ENCODE results near the gene ZNF341. TPM values are rescaled to one million over a fixed set of nuclear protein-coding genes. Genes with fewer than 3 reads are reported as not detected.

Gene ZNF341
- total and polyA plus RNA-seq, 2 donors (not counting 1 experiment from before 2014, with no cell fraction given): 9.1 to 10.9 TPM

- Histone ChIP-seq H4K20me1 (ENCODE audit: control insufficient read depth, insufficient read depth, low read length, poor library complexity, severe bottlenecking) (no peaks in the 10 kb centered on the region), H3K27me3 (replicated peaks in 1 of 4; ENCODE audit: control extremely low read depth in 1 of 4, control insufficient read depth in 3 of 4, insufficient read depth in 4 of 4, low read length in 3 of 4) (no peaks in the 10 kb centered on the region), H3K36me3 (replicated peaks in 1 of 2; ENCODE audit: control extremely low read depth in 1 of 2, control insufficient read depth in 1 of 2, extremely low read depth in 1 of 2, insufficient read depth in 2 of 2, low read length in 1 of 2) (peaks cover 0 to 48% of the 10 kb centered on the region in 2 experiments), H3K4me2 (replicated peaks; ENCODE audit: low read depth, low read length, poor library complexity, severe bottlenecking) (no peak overlapping the region), H3K9me3 (ENCODE audit: control extremely low read depth in 1 of 3, control insufficient read depth in 2 of 3, insufficient read depth in 1 of 3, low read length in 2 of 3) (no peaks in the 10 kb centered on the region), H3K9ac (ENCODE audit: low read length) (no peak overlapping the region), H2AFZ (ENCODE audit: insufficient read depth, low read depth, low read length, poor library complexity, severe bottlenecking) (no peak overlapping the region), H3K4me1 (ENCODE audit: control insufficient read depth in 2 of 2, insufficient read depth in 2 of 2, low read length in 2 of 2) (peaks cover 0 to 4% of the 10 kb centered on the region in 2 donors), H3K79me2 (ENCODE audit: control insufficient read depth, insufficient read depth, low read length) (no peaks in the 10 kb centered on the region), H3K27ac (ENCODE audit: low read length in 2 of 2) (no peak overlapping the region), H3K4me3 (ENCODE audit: control extremely low read depth in 1 of 5, extremely low read depth in 1 of 5, insufficient read depth in 1 of 5, low read depth in 2 of 5, low read length in 4 of 5) (no peak overlapping the region)
- WGBS (ENCODE audit: insufficient coverage): no CpG with 5 or more reads among the region's 1 CpG
- CTCF ChIA-PET: no interaction called here
- Mint-ChIP-seq H3K9me3 (ENCODE audit: insufficient read depth) (no peaks in the 10 kb centered on the region), H3K4me1 (peaks cover 2% of the 10 kb centered on the region), H3K27ac (no peak overlapping the region), H3K4me3 (no peak overlapping the region), H3K27me3 (no peaks in the 10 kb centered on the region)
- no peak for ATAC-seq (ENCODE audit: low read depth)
- POLR2A ChIA-PET: no interaction called here
- no peak for TF ChIP-seq CTCF (IDR thresholded peaks at IDR 0.05)
- no peak for TF ChIP-seq EZH2 (IDR thresholded peaks at IDR 0.05; ENCODE audit: borderline replicate concordance, insufficient read depth, low read depth, low read length, poor library complexity, severe bottlenecking)
- DNase-seq: no peak
- intact Hi-C loops (cut with micrococcal nuclease): no loop called here
These were observed 20.4 kb upstream of the ZNF341 start for GRCh38 chr20:33711446-33711738.

GRCh38 chr20:33713865-33714367 lies 17.9 kb upstream of the ZNF341 start:
- Histone ChIP-seq H4K20me1 (ENCODE audit: control insufficient read depth, insufficient read depth, low read length, poor library complexity, severe bottlenecking) (no peaks in the 10 kb centered on the region), H2AFZ (ENCODE audit: insufficient read depth, low read depth, low read length, poor library complexity, severe bottlenecking) (no peak overlapping the region), H3K79me2 (ENCODE audit: control insufficient read depth, insufficient read depth, low read length) (no peaks in the 10 kb centered on the region), H3K4me3 (ENCODE audit: control extremely low read depth in 1 of 5, extremely low read depth in 1 of 5, insufficient read depth in 1 of 5, low read depth in 2 of 5, low read length in 4 of 5) (no peak overlapping the region), H3K4me1 (ENCODE audit: control insufficient read depth in 2 of 2, insufficient read depth in 2 of 2, low read length in 2 of 2) (peaks cover 0 to 4% of the 10 kb centered on the region in 2 donors), H3K9ac (ENCODE audit: low read length) (no peak overlapping the region), H3K9me3 (ENCODE audit: control extremely low read depth in 1 of 3, control insufficient read depth in 2 of 3, insufficient read depth in 1 of 3, low read length in 2 of 3) (no peaks in the 10 kb centered on the region), H3K27me3 (replicated peaks in 1 of 4; ENCODE audit: control extremely low read depth in 1 of 4, control insufficient read depth in 3 of 4, insufficient read depth in 4 of 4, low read length in 3 of 4) (no peaks in the 10 kb centered on the region), H3K4me2 (replicated peaks; ENCODE audit: low read depth, low read length, poor library complexity, severe bottlenecking) (no peak overlapping the region), H3K36me3 (replicated peaks in 1 of 2; ENCODE audit: control extremely low read depth in 1 of 2, control insufficient read depth in 1 of 2, extremely low read depth in 1 of 2, insufficient read depth in 2 of 2, low read length in 1 of 2) (peaks cover 0 to 35% of the 10 kb centered on the region in 2 experiments), H3K27ac (ENCODE audit: low read length in 2 of 2) (no peak overlapping the region)
- H3K4me3 Mint-ChIP-seq: no peak overlapping the region
- ATAC-seq (ENCODE audit: low read depth): no peak
- DNase-seq: no peak
- peaks cover 2% of the 10 kb centered on the region for H3K4me1 Mint-ChIP-seq
- CTCF ChIA-PET: interaction anchor here (0.6 to 0.7 kb wide), 2 partner anchors 8 to 13 kb away, joined by 3 read pairs; no protein-coding TSS in a partner anchor
- no peak overlapping the region for H3K27ac Mint-ChIP-seq
- WGBS (ENCODE audit: insufficient coverage): 95% methylated on average over 8 of the region's 10 CpGs
- H3K27me3 Mint-ChIP-seq: no peaks in the 10 kb centered on the region
- H3K9me3 Mint-ChIP-seq (ENCODE audit: insufficient read depth): no peaks in the 10 kb centered on the region
- no peak for TF ChIP-seq EZH2 (IDR thresholded peaks at IDR 0.05; ENCODE audit: borderline replicate concordance, insufficient read depth, low read depth, low read length, poor library complexity, severe bottlenecking)
- no peak for TF ChIP-seq CTCF (IDR thresholded peaks at IDR 0.05)
- intact Hi-C loops (cut with micrococcal nuclease): no loop called here
- POLR2A ChIA-PET: no interaction called here
